ENCODE data around the gene ZFP69B.

ZFP69B gene

DNA sequence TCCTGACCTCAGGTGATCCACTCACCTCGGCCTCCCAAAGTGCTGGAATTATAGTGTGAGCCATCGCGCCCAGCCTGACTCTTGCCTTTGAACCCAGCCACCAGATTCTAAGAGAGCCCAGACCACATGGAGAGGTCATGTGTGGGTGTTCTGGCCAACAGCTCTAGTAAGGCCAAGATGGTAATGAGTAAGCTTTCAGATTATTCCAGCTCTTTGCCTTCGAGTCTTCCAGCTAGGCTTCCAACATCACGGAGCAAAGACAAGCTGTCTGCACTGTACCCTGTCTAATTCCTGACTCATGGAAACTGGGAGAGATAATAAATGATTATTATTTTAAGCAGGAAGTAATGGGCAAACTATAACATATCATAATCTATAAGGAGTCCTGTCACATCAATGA lies 14.8 kb upstream of the ZFP69B start:
- no peaks in the 10 kb centered on the region for H3K4me1 ChIP-seq (ENCODE audit: control insufficient read depth in 5 of 5, insufficient read depth in 5 of 5, low read length in 5 of 5)
- H3K27ac ChIP-seq (ENCODE audit: low read depth, low read length) = no peak overlapping the region
- H3K36me3 ChIP-seq (ENCODE audit: control insufficient read depth in 5 of 5, insufficient read depth in 5 of 5, low read length in 5 of 5) = no peaks in the 10 kb centered on the region
- H3K27me3 ChIP-seq (ENCODE audit: control insufficient read depth in 5 of 5, insufficient read depth in 4 of 5, low read length in 5 of 5) = no peaks in the 10 kb centered on the region
- no peaks in the 10 kb centered on the region for H3K9me3 ChIP-seq (ENCODE audit: control insufficient read depth in 5 of 5, low read length in 5 of 5)
- no peak overlapping the region for H3K4me3 ChIP-seq (ENCODE audit: low read depth in 1 of 5, low read length in 5 of 5)
- H3K9ac ChIP-seq (ENCODE audit: low read length in 5 of 5) = no peak overlapping the region

DNA sequence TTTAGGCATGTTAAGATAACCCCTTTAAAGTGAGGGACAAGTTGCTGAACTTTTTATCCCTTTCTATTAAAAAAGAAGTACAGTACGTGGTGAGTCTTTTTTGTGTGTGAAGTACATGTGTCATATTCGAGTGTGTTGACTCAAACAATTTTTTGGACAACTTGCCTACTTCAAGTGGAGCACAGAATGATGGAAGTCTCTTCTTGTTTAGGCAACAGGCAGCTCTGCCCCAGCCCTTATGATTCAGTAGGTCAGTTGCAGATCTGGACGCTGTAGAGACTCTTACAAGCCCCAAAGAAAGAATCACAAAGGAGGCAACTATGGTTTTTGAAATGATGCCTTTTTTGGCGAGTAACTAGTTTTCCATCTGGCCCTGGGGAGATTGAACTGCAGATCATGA lies 14.4 kb upstream of the ZFP69B start:
- H3K9me3 ChIP-seq (ENCODE audit: control insufficient read depth in 5 of 5, low read length in 5 of 5) = no peaks in the 10 kb centered on the region
- no peak overlapping the region for H3K4me3 ChIP-seq (ENCODE audit: low read depth in 1 of 5, low read length in 5 of 5)
- no peaks in the 10 kb centered on the region for H3K27me3 ChIP-seq (ENCODE audit: control insufficient read depth in 5 of 5, insufficient read depth in 4 of 5, low read length in 5 of 5)
- no peaks in the 10 kb centered on the region for H3K36me3 ChIP-seq (ENCODE audit: control insufficient read depth in 5 of 5, insufficient read depth in 5 of 5, low read length in 5 of 5)
- no peak overlapping the region for H3K27ac ChIP-seq (ENCODE audit: low read depth, low read length)
- H3K9ac ChIP-seq (ENCODE audit: low read length in 5 of 5) = no peak overlapping the region
- no peaks in the 10 kb centered on the region for H3K4me1 ChIP-seq (ENCODE audit: control insufficient read depth in 5 of 5, insufficient read depth in 5 of 5, low read length in 5 of 5)

DNA sequence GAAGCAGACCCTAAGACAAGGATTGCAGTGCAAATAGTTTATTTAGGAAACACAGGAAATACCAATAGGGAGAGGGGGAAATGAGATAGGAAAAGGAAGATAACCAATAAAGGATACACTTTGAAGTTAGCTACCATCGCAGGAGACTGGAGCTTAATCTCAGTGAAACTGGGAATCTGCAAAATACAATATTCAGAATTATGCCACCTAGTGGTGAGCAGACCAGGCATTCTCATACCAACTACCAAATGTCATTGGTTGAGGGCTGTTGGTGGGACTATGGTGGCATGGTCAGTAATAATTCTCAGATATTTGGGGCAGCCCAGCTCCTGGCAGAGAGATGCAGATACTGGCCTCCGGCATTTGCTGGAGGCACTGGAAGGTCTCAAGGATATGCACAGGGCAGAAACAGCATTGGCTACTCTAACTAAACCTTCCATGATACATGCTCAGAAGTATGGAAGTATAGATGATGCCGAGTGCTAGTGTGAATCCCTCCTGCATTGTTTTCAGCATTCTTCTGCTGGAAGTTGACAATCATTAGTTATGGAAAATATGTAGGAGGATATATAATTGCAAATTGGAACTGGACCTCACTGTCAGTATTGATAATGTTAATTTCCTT lies 11.8 kb upstream of the ZFP69B start:
- no peaks in the 10 kb centered on the region for H3K27me3 ChIP-seq (ENCODE audit: control insufficient read depth in 5 of 5, insufficient read depth in 4 of 5, low read length in 5 of 5)

DNA sequence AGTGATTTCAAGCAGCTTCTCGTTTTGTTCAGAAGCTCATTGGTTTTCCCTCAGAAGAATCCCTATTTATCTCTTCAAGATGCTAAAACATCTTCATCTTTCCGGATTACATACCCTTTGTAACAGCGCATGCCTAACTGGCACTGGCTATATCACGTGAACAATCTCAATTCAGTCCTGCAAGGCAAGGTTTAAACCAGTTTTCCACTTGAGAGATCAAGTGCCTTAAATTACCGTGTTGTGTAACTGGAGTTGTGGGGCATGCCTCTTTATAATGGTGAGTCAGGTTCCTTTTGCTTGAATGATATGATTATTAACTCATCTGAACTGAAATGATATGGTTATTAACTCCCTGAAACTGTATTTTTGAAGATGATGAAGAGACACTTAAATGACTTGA lies 11.0 kb upstream of the ZFP69B start:
- Histone ChIP-seq H3K4me3 (ENCODE audit: low read depth in 1 of 5, low read length in 5 of 5) (no peak overlapping the region), H3K27ac (ENCODE audit: low read depth, low read length) (no peak overlapping the region), H3K27me3 (ENCODE audit: control insufficient read depth in 5 of 5, insufficient read depth in 4 of 5, low read length in 5 of 5) (no peaks in the 10 kb centered on the region), H3K36me3 (ENCODE audit: control insufficient read depth in 5 of 5, insufficient read depth in 5 of 5, low read length in 5 of 5) (no peaks in the 10 kb centered on the region), H3K4me1 (ENCODE audit: control insufficient read depth in 5 of 5, insufficient read depth in 5 of 5, low read length in 5 of 5) (no peaks in the 10 kb centered on the region), H3K9ac (ENCODE audit: low read length in 5 of 5) (no peak overlapping the region), H3K9me3 (ENCODE audit: control insufficient read depth in 5 of 5, low read length in 5 of 5) (no peaks in the 10 kb centered on the region)

More for the DNA sequence above, 11.8 kb upstream of the ZFP69B start:
- H3K27ac ChIP-seq (ENCODE audit: low read depth, low read length) = no peak overlapping the region
- no peaks in the 10 kb centered on the region for H3K36me3 ChIP-seq (ENCODE audit: control insufficient read depth in 5 of 5, insufficient read depth in 5 of 5, low read length in 5 of 5)
- H3K4me1 ChIP-seq (ENCODE audit: control insufficient read depth in 5 of 5, insufficient read depth in 5 of 5, low read length in 5 of 5) = no peaks in the 10 kb centered on the region
- H3K9me3 ChIP-seq (ENCODE audit: control insufficient read depth in 5 of 5, low read length in 5 of 5) = no peaks in the 10 kb centered on the region
- H3K9ac ChIP-seq (ENCODE audit: low read length in 5 of 5) = no peak overlapping the region
- H3K4me3 ChIP-seq (ENCODE audit: low read depth in 1 of 5, low read length in 5 of 5) = no peak overlapping the region

DNA sequence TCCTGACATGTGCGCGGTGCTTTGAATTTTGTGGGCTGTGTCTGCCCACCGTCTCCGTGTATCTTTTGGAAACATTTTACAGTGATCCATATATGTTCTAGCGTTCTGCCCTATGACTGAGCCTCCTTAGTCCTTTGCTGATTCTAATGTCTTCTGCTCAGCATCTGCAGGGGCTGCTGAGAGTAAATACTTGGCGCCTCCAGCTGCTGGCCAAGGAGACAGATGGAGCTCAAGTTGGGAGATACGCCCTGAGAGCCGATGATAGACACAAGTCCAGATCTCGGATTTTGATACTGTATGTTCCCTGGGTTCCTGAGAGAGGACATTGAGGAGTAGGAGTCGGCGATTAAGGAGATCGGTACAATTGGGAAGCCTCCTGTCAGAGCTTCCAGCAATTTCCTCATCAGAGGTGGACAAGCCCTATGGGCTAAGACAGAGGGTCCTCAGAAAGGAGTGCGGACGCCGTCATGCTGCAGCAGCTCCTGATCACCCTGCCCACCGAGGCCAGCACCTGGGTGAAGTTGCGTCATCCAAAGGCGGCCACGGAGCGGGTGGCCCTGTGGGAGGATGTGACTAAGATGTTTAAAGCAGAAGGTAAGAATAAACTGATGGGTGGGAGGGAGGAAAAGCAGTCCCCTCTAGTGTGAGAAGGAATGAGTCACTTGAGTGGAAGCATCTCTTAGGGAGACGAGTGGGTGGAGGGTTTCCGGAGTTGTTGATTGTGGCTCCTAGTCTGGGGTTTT lies 390 bp downstream of the ZFP69B start:
- peaks cover 0 to 6% (median 0%) of the 10 kb centered on the region in 5 donors for H3K36me3 ChIP-seq (ENCODE audit: control insufficient read depth in 5 of 5, insufficient read depth in 5 of 5, low read length in 5 of 5)
- H3K27me3 ChIP-seq (ENCODE audit: control insufficient read depth in 5 of 5, insufficient read depth in 4 of 5, low read length in 5 of 5) = no peaks in the 10 kb centered on the region
- peak overlapping the region; percentile 67 for H3K27ac ChIP-seq (ENCODE audit: low read depth, low read length)
- H3K4me1 ChIP-seq (ENCODE audit: control insufficient read depth in 5 of 5, insufficient read depth in 5 of 5, low read length in 5 of 5) = peaks cover 2 to 20% (median 17%) of the 10 kb centered on the region in 5 donors
- H3K4me3 ChIP-seq (ENCODE audit: low read depth in 1 of 5, low read length in 5 of 5) = peak overlapping the region; percentile 70 to 92 (median 87)
- peaks cover 0 to 16% (median 2%) of the 10 kb centered on the region in 5 donors for H3K9me3 ChIP-seq (ENCODE audit: control insufficient read depth in 5 of 5, low read length in 5 of 5)
- H3K9ac ChIP-seq (ENCODE audit: low read length in 5 of 5) = peak overlapping the region; percentile 43 to 88 (median 84)

DNA sequence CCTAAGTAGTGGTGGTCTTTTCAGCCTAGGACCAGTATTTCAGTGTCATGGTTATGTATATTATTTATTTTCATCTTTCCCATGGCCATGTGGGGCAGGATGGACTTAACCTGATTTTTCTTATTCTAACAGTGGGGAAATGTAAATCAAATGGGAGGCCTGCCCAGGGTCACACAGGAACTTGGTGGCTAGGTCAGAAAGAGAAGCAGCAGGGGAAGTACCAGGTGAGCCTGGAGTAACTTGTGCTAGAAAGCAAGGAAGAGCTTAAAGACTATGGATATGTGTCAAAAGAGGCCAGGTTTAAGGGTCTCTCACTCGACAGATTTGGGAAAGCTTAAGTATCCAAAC lies 936 bp downstream of the ZFP69B start:
- Histone ChIP-seq H3K4me1 (ENCODE audit: control insufficient read depth in 5 of 5, insufficient read depth in 5 of 5, low read length in 5 of 5) (peaks cover 2 to 20% (median 17%) of the 10 kb centered on the region in 5 donors), H3K9me3 (ENCODE audit: control insufficient read depth in 5 of 5, low read length in 5 of 5) (peaks cover 0 to 19% (median 4%) of the 10 kb centered on the region in 5 donors), H3K4me3 (ENCODE audit: low read depth in 1 of 5, low read length in 5 of 5) (peak overlapping the region in 3 of 5 donors; percentile 82 to 92 (median 87)), H3K9ac (ENCODE audit: low read length in 5 of 5) (no peak overlapping the region), H3K36me3 (ENCODE audit: control insufficient read depth in 5 of 5, insufficient read depth in 5 of 5, low read length in 5 of 5) (peaks cover 0 to 6% (median 0%) of the 10 kb centered on the region in 5 donors), H3K27ac (ENCODE audit: low read depth, low read length) (no peak overlapping the region), H3K27me3 (ENCODE audit: control insufficient read depth in 5 of 5, insufficient read depth in 4 of 5, low read length in 5 of 5) (no peaks in the 10 kb centered on the region)

DNA sequence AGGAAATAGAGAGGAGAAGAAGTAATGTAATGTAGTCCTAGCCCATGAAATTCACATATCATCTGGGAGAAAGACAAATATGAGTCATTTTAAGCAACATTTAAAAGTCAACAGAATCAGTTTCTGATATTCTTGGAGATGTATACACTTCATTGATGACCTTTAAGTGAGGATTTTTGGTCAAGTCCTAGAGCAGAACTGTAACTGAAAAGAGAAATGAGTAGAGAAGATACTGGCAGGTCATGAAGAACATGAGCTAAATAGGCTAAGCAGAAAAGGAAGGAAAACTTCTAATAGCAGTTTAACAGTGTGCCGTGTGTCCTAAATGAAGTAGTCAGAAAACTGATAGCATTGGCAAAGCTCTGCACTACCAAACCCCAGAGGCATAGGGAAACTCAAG lies 4.6 kb downstream of the ZFP69B start:
- Histone ChIP-seq H3K9me3 (ENCODE audit: control insufficient read depth in 5 of 5, low read length in 5 of 5) (peaks cover 22 to 55% (median 38%) of the 10 kb centered on the region in 5 donors), H3K27me3 (ENCODE audit: control insufficient read depth in 5 of 5, insufficient read depth in 4 of 5, low read length in 5 of 5) (no peaks in the 10 kb centered on the region), H3K4me1 (ENCODE audit: control insufficient read depth in 5 of 5, insufficient read depth in 5 of 5, low read length in 5 of 5) (peaks cover 2 to 13% (median 9%) of the 10 kb centered on the region in 5 donors), H3K4me3 (ENCODE audit: low read depth in 1 of 5, low read length in 5 of 5) (peak overlapping the region in 1 of 5 donors; percentile 4), H3K9ac (ENCODE audit: low read length in 5 of 5) (no peak overlapping the region), H3K36me3 (ENCODE audit: control insufficient read depth in 5 of 5, insufficient read depth in 5 of 5, low read length in 5 of 5) (peaks cover 7 to 25% (median 10%) of the 10 kb centered on the region in 5 donors), H3K27ac (ENCODE audit: low read depth, low read length) (no peak overlapping the region)

DNA sequence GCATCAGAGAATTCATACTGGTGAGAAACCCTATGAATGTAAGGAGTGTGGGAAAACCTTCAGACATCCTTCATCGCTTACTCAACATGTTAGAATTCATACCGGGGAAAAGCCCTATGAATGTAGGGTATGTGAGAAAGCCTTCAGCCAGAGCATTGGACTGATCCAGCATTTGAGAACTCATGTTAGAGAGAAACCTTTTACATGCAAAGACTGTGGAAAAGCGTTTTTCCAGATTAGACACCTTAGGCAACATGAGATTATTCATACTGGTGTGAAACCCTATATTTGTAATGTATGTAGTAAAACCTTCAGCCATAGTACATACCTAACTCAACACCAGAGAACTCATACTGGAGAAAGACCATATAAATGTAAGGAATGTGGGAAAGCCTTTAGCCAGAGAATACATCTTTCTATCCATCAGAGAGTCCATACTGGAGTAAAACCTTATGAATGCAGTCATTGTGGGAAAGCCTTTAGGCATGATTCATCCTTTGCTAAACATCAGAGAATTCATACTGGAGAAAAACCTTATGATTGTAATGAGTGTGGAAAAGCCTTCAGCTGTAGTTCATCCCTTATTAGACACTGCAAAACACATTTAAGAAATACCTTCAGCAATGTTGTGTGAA lies 12.8 kb downstream of the ZFP69B start:
- Histone ChIP-seq H3K27me3 (ENCODE audit: control insufficient read depth in 5 of 5, insufficient read depth in 4 of 5, low read length in 5 of 5) (no peaks in the 10 kb centered on the region), H3K4me3 (ENCODE audit: low read depth in 1 of 5, low read length in 5 of 5) (peak overlapping the region in 1 of 5 donors; percentile 21), H3K9ac (ENCODE audit: low read length in 5 of 5) (no peak overlapping the region), H3K4me1 (ENCODE audit: control insufficient read depth in 5 of 5, insufficient read depth in 5 of 5, low read length in 5 of 5) (no peaks in the 10 kb centered on the region), H3K27ac (ENCODE audit: low read depth, low read length) (no peak overlapping the region), H3K9me3 (ENCODE audit: control insufficient read depth in 5 of 5, low read length in 5 of 5) (peaks cover 45 to 94% (median 81%) of the 10 kb centered on the region in 5 donors), H3K36me3 (ENCODE audit: control insufficient read depth in 5 of 5, insufficient read depth in 5 of 5, low read length in 5 of 5) (peaks cover under 1 to 23% (median 7%) of the 10 kb centered on the region in 5 donors)

DNA sequence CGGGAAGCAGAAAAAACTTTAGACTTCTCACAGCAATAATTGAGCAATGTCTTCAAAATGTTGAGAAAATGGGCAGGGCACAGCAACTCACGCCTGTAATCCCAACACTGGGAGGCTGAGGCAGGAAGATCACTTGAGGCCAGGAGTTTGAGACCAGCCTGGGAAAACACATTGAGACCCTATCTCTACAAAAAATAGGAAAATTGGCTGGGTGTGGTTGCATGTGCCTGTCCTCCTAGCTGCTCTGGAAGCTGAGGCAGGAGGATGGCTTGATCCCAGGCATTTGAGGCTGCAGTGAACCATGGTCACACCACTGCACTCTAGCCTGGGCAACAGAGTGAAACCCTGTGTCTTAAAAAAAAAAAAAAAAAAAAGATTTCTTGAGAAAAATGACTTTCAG lies 19.1 kb downstream of the ZFP69B start:
- Histone ChIP-seq H3K36me3 (ENCODE audit: control insufficient read depth in 5 of 5, insufficient read depth in 5 of 5, low read length in 5 of 5) (no peaks in the 10 kb centered on the region), H3K9me3 (ENCODE audit: control insufficient read depth in 5 of 5, low read length in 5 of 5) (peaks cover 23 to 74% (median 70%) of the 10 kb centered on the region in 5 donors), H3K27me3 (ENCODE audit: control insufficient read depth in 5 of 5, insufficient read depth in 4 of 5, low read length in 5 of 5) (no peaks in the 10 kb centered on the region), H3K4me3 (ENCODE audit: low read depth in 1 of 5, low read length in 5 of 5) (peak overlapping the region in 2 of 5 donors; percentile 6 to 44), H3K4me1 (ENCODE audit: control insufficient read depth in 5 of 5, insufficient read depth in 5 of 5, low read length in 5 of 5) (no peaks in the 10 kb centered on the region), H3K9ac (ENCODE audit: low read length in 5 of 5) (no peak overlapping the region), H3K27ac (ENCODE audit: low read depth, low read length) (no peak overlapping the region)

DNA sequence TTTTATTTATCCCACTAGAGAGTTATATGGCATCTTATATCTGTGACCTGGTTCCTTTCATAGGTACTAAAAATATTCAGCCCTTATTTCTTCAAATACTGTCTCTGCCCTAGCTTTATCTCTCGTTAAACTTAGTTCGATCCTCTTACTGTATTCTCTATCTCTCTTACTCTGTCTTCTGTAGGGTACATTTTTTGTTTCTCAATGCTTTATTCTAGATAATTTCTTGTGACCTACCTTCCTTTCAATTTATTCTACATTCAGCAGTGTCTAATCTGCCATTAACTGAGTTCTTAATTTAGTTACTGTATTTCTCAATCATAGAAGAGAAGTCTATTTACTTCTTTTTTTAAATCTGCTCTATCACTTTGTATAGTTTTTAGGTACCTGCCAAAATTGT lies 25.0 kb downstream of the ZFP69B start:
- peaks cover 3 to 36% (median 32%) of the 10 kb centered on the region in 5 donors for H3K9me3 ChIP-seq (ENCODE audit: control insufficient read depth in 5 of 5, low read length in 5 of 5)

More for the DNA sequence above, 25.0 kb downstream of the ZFP69B start:
- Histone ChIP-seq H3K27me3 (ENCODE audit: control insufficient read depth in 5 of 5, insufficient read depth in 4 of 5, low read length in 5 of 5) (no peaks in the 10 kb centered on the region), H3K4me3 (ENCODE audit: low read depth in 1 of 5, low read length in 5 of 5) (no peak overlapping the region), H3K36me3 (ENCODE audit: control insufficient read depth in 5 of 5, insufficient read depth in 5 of 5, low read length in 5 of 5) (peaks cover 0 to 3% (median 0%) of the 10 kb centered on the region in 5 donors), H3K4me1 (ENCODE audit: control insufficient read depth in 5 of 5, insufficient read depth in 5 of 5, low read length in 5 of 5) (peaks cover 0 to 17% (median 15%) of the 10 kb centered on the region in 5 donors), H3K9ac (ENCODE audit: low read length in 5 of 5) (no peak overlapping the region), H3K27ac (ENCODE audit: low read depth, low read length) (no peak overlapping the region)
